Measurements from ENCODE around the gene JMJD1C.

GRCh38 chr10:63366933-63367332 is 98.8 kb downstream of the JMJD1C start:
- TF ChIP-seq ZNF274 (IDR thresholded peaks at IDR 0.05; ENCODE audit: low read depth, low read length) = no peak
- TF ChIP-seq SUZ12 (IDR thresholded peaks at IDR 0.05; ENCODE audit: extremely low read depth, insufficient read depth, insufficient read length) = no peak

Measured in NT2/D1 (cell line).